Measurements from ENCODE around the gene RPUSD3.

GRCh38 chr3:9794400-9794799, 49.4 kb downstream of the RPUSD3 start:
- no peak for TF ChIP-seq POLR2A (IDR thresholded peaks at IDR 0.05)
- no peak for TF ChIP-seq CTCF (IDR thresholded peaks at IDR 0.05)

All from thyroid gland (tissue), 4 donors.